Mammary epithelial cell (primary cell): ENCODE data around the gene NR2F2.

Source experiments
- EZH2 ChIP-seq: IDR thresholded peaks from 2 replicates; pipeline ENCODE4 v1.6.1; 2012; ENCODE audit warnings: low read length, inconsistent platforms, borderline replicate concordance
- TF ChIP-seq, protein P1 (sequence below), 2 donors: IDR thresholded peaks in 1 of 2; conservative IDR thresholded peaks in 1 of 2; 2 replicates each; pipeline ENCODE4 v1.5.1; 2011 to 2012; ENCODE audit warnings: inconsistent platforms in 2 of 2, low read length in 2 of 2, mild to moderate bottlenecking in 2 of 2, control low read depth in 1 of 2, low read depth in 1 of 2; ENCODE audit not compliant: insufficient read depth in 1 of 2; ENCODE audit errors: extremely low read depth in 1 of 2

- TF ChIP-seq, protein P1, sequence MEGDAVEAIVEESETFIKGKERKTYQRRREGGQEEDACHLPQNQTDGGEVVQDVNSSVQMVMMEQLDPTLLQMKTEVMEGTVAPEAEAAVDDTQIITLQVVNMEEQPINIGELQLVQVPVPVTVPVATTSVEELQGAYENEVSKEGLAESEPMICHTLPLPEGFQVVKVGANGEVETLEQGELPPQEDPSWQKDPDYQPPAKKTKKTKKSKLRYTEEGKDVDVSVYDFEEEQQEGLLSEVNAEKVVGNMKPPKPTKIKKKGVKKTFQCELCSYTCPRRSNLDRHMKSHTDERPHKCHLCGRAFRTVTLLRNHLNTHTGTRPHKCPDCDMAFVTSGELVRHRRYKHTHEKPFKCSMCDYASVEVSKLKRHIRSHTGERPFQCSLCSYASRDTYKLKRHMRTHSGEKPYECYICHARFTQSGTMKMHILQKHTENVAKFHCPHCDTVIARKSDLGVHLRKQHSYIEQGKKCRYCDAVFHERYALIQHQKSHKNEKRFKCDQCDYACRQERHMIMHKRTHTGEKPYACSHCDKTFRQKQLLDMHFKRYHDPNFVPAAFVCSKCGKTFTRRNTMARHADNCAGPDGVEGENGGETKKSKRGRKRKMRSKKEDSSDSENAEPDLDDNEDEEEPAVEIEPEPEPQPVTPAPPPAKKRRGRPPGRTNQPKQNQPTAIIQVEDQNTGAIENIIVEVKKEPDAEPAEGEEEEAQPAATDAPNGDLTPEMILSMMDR (conservative IDR thresholded peaks at IDR 0.05 in 1 of 2, IDR thresholded peaks at IDR 0.05 in 1 of 2; ENCODE audit: extremely low read depth in 1 of 2, insufficient read depth in 1 of 2, low read depth in 1 of 2, low read length in 2 of 2), result no peak
- TF ChIP-seq EZH2, result no peak
Observed at GRCh38 chr15:96297783-96298182, 32.7 kb upstream of the NR2F2 start.
